PC-9 (cell line): ENCODE measurements around the gene PTCD3. TPM values are rescaled to one million over a fixed set of nuclear protein-coding genes. Genes with fewer than 3 reads are reported as not detected.

Experiments
- BruUV-seq: library from RNA; stranded (reverse); fragments of 400-500 nt; replicated peaks from 2 replicates; lab custom pipeline; 2021; lab: Mats Ljungman, UMichigan
- CTCF ChIA-PET: fragments of 300-600 bp; sonication (Branson Sonifier 250); formaldehyde crosslinking; loops from one replicate; lab custom pipeline; 2022; ENCODE audit warnings: antibody characterized with exemption; lab: Charles Lee
- POLR2A ChIA-PET: fragments of 300-600 bp; sonication (Branson Sonifier 250); formaldehyde crosslinking; loops from one replicate; lab custom pipeline; 2022; ENCODE audit warnings: antibody characterized with exemption; ENCODE audit not compliant: unreplicated experiment; lab: Charles Lee
- DNase-seq, 2 experiments: peaks; one replicate each; pipeline versions ENCODE4 v3.0.0 to v3.0.0-alpha.2; 2015 to 2022; ENCODE audit warnings: mixed read lengths in 1 of 2
- H2AFZ ChIP-seq: fragments of 200-600 bp; sonication (generic); 2 replicates; pipeline ENCODE4 v1.8.1; 2017; ENCODE audit warnings: antibody characterized with exemption
- H3F3A ChIP-seq: fragments of 200-600 bp; sonication (generic); 2 replicates; pipeline ENCODE4 v1.8.1; 2017; ENCODE audit warnings: antibody characterized with exemption, mild to moderate bottlenecking, low read depth; ENCODE audit not compliant: insufficient read depth
- H3K27ac ChIP-seq: fragments of 200-600 bp; sonication (generic); 2 replicates; pipeline ENCODE4 v1.6.1; 2016; ENCODE audit warnings: mixed run types
- H3K27me3 ChIP-seq: fragments of 200-600 bp; sonication (generic); 2 replicates; pipeline ENCODE4 v1.6.1; 2016; ENCODE audit warnings: low read depth, mixed run types; ENCODE audit not compliant: insufficient read depth
- H3K36me3 ChIP-seq: fragments of 200-600 bp; sonication (generic); 2 replicates; pipeline ENCODE4 v1.6.1; 2016; ENCODE audit warnings: low read depth, mixed run types
- H3K4me1 ChIP-seq: fragments of 200-600 bp; sonication (generic); replicated peaks from 2 replicates; pipeline ENCODE4 v1.6.1; 2016; ENCODE audit warnings: mixed run types; ENCODE audit not compliant: insufficient read depth
- H3K4me2 ChIP-seq: fragments of 200-600 bp; sonication (generic); 2 replicates; pipeline ENCODE4 v1.6.1; 2017; ENCODE audit warnings: mixed run types
- H3K4me3 ChIP-seq: fragments of 200-600 bp; sonication (generic); 2 replicates; pipeline ENCODE4 v1.6.1; 2016; ENCODE audit warnings: mixed run types
- H3K79me2 ChIP-seq: fragments of 200-600 bp; sonication (generic); 2 replicates; pipeline ENCODE4 v1.6.1; 2017; ENCODE audit warnings: low read depth, mixed run types
- H3K9me2 ChIP-seq: fragments of 200-600 bp; sonication (generic); 2 replicates; pipeline ENCODE4 v1.8.1; 2017; ENCODE audit warnings: mild to moderate bottlenecking; ENCODE audit not compliant: insufficient read depth
- H3K9me3 ChIP-seq: fragments of 200-600 bp; sonication (generic); 2 replicates; pipeline ENCODE4 v1.8.1; 2016; ENCODE audit warnings: low read depth; ENCODE audit not compliant: insufficient read depth
- H4K20me1 ChIP-seq: fragments of 200-600 bp; sonication (generic); 2 replicates; pipeline ENCODE4 v1.8.1; 2017; ENCODE audit not compliant: insufficient read depth
- CTCF ChIP-seq: fragments of 200-600 bp; sonication (generic); conservative IDR thresholded peaks from 2 replicates; pipeline ENCODE4 v1.6.1; 2017; ENCODE audit warnings: mixed run types, antibody characterized with exemption, mild to moderate bottlenecking, moderate library complexity
- EZH2 ChIP-seq: fragments of 200-600 bp; sonication (generic); IDR thresholded peaks from 2 replicates; pipeline ENCODE4 v1.8.0; 2017; ENCODE audit warnings: antibody characterized with exemption, low read depth
- intact Hi-C: fragments of 100-400 bp; cut with micrococcal nuclease; formaldehyde crosslinking; loops from one replicate; pipeline ENCODE4 v1.10.0; 2022; ENCODE audit not compliant: unreplicated experiment
- total RNA-seq: library from RNA; stranded (reverse); gene quantifications from 2 replicates; pipeline ENCODE4 v1.2.3, GENCODE V29; 2021

Gene PTCD3
- total RNA-seq, 1 experiment from 2014 or later: 82.7 TPM

- DNase-seq: no peak
- POLR2A ChIA-PET: no interaction called here
- TF ChIP-seq EZH2: no peak
- TF ChIP-seq CTCF: no peak
- H3K9me3 ChIP-seq: no peaks in the 10 kb centered on the region
- H3K4me1 ChIP-seq: peaks cover 21% of the 10 kb centered on the region
- no TSS peak for BruUV-seq
- no peak overlapping the region for H3K27ac ChIP-seq
- no peak overlapping the region for H3K4me3 ChIP-seq
- CTCF ChIA-PET: no interaction called here
- H3K4me2 ChIP-seq: no peak overlapping the region
- H3K9me2 ChIP-seq: no peaks in the 10 kb centered on the region
- no peaks in the 10 kb centered on the region for H3K27me3 ChIP-seq
- peaks cover 54% of the 10 kb centered on the region for H3K36me3 ChIP-seq
- H2AFZ ChIP-seq: no peak overlapping the region
- no peaks in the 10 kb centered on the region for H4K20me1 ChIP-seq
- H3F3A ChIP-seq: peaks cover 32% of the 10 kb centered on the region
- intact Hi-C loops: no loop called here
- 0 out of 2 replicates have a peak, but pooled peaks cover 4% of the 10 kb centered on the region for H3K79me2 ChIP-seq
Measured at GRCh38 chr2:86068648-86069047, 37.4 kb upstream of the PTCD3 start.

- no TSS peak for BruUV-seq
Measured at GRCh38 chr2:86069091-86069685, 36.8 kb upstream of the PTCD3 start.

GRCh38 chr2:86069783-86070339, 36.2 kb upstream of the PTCD3 start:
- H3K9me2 ChIP-seq: no peaks in the 10 kb centered on the region
- BruUV-seq: no TSS peak
- H3K4me1 ChIP-seq: peaks cover 9% of the 10 kb centered on the region
- intact Hi-C loops: no loop called here
- H3F3A ChIP-seq: peaks cover 20% of the 10 kb centered on the region
- H4K20me1 ChIP-seq: no peaks in the 10 kb centered on the region
- no peak for DNase-seq
- H3K36me3 ChIP-seq: peaks cover 45% of the 10 kb centered on the region
- POLR2A ChIA-PET: no interaction called here
- CTCF ChIA-PET: no interaction called here
- H3K9me3 ChIP-seq: no peaks in the 10 kb centered on the region
- H2AFZ ChIP-seq: no peak overlapping the region
- no peak overlapping the region for H3K4me3 ChIP-seq
- no peak overlapping the region for H3K4me2 ChIP-seq
- H3K27ac ChIP-seq: no peak overlapping the region
- TF ChIP-seq EZH2 (no peak), CTCF (no peak)
- 0 out of 2 replicates have a peak, but pooled peaks cover 4% of the 10 kb centered on the region for H3K79me2 ChIP-seq
- no peaks in the 10 kb centered on the region for H3K27me3 ChIP-seq

More at GRCh38 chr2:86069091-86069685, 36.8 kb upstream of the PTCD3 start:
- Histone ChIP-seq H3K4me1 (peaks cover 15% of the 10 kb centered on the region), H3K9me2 (no peaks in the 10 kb centered on the region), H2AFZ (no peak overlapping the region), H3K79me2 (0 out of 2 replicates have a peak, but pooled peaks cover 4% of the 10 kb centered on the region), H3K4me3 (no peak overlapping the region), H3K9me3 (no peaks in the 10 kb centered on the region), H3K4me2 (no peak overlapping the region), H4K20me1 (no peaks in the 10 kb centered on the region), H3K27ac (no peak overlapping the region), H3K36me3 (peaks cover 51% of the 10 kb centered on the region), H3F3A (peaks cover 27% of the 10 kb centered on the region), H3K27me3 (no peaks in the 10 kb centered on the region)
- TF ChIP-seq EZH2 (no peak), CTCF (no peak)
- ChIA-PET CTCF (no interaction called here), POLR2A (no interaction called here)
- no peak for DNase-seq
- intact Hi-C loops: no loop called here
